Measurements from ENCODE around the gene THAP9.

DNA sequence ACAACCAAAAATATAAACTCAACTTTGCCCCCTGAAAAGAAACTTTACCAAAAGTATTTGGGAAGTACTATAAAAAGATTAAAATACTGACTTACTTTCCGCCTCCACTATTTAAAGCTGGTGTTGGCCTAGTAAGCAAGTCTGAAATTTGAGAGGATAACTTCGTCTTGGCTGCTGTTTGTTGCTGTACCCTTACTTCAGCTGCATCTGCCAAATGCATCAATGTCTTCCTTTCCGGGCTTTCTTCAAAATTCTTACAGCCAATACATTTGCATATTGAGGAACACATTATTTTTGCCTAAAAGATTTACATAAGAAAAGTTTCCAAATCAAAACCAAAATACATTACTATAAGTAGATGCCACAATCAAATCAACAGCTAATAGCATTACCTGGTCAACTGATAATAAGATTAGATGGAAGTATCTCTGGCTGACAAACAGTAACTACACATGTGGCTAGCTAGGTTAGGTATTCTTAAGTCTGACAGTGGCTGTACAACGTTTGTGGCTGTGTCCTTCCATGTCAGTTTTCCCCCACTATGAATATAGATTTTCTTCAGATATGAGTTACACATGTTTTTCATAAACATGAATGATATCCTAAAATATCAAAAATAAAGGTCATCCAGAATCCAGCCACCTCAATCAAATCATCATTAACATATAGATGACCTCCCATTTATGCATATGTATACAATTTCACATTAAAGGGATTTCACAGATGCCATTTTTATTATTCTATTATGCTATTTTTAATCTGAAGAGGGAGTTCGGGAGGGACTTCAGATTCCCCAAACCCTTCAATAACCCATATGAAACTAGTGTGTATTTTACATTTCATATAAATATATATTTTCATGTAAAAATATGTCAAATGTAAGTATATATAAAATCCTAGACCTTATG is 30.6 kb downstream of the THAP9 start:
- TF ChIP-seq GATA1 (IDR thresholded peaks at IDR 0.05; ENCODE audit: low read depth, low read length), result no peak
- TF ChIP-seq POLR2A (IDR thresholded peaks at IDR 0.05; ENCODE audit: low read length), result no peak
